IPS DF 4.7 (cell line): ENCODE measurements around the gene CCDC39.
A peak's percentile ranks its signal among the peaks of the same experiment; 100 is the strongest.
"Not testable (repeated sequence)": the region's sequence is repeated elsewhere in the genome, so short reads cannot be mapped to it uniquely, and the experiment has no call there.

Experiments used
- DNase-seq: peaks from one replicate; pipeline ENCODE4 v3.0.0-alpha.2; 2013; ENCODE audit warnings: low spot score; ENCODE audit errors: extremely low read depth

The CCDC39 gene

DNA sequence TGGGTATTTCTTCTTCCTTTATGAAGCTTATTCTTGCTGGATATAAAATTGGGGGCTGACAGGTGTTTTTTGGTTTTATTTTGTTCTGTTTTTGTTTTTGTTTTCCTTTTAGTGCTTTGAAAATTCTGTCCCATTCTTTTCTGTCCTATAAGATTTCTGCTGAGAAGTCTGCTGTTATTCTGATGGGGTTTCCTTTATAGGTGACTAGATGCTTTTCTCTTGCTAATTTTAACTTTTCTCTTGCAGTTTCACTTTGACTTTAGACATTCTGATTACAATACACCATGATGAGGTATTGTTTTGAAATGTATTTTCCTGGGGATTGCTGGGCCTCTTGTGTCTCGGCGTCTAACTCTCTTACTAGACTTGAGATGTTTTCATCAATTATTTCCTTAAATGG lies 54.6 kb downstream of the CCDC39 start:
- DNase-seq, result no peak

DNA sequence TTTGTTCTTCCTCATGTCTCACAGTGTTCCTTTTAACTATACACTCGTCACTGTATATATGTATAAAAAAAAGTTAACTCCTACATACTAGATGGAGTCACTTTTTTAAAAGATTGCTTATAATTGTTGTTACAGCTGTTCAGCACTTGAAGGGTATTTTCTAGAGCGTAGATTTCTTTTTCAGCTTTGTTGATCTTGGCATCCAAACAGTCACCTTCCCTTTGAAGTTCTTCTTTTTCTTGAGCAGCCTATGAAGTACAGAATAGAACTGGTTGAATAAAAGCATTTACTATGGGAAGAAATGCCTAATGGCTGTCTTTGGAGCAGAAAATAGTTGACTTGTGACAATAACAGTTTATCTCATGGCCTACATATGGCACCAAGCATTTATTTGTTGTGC lies 59.6 kb downstream of the CCDC39 start:
- DNase-seq, result no peak

DNA sequence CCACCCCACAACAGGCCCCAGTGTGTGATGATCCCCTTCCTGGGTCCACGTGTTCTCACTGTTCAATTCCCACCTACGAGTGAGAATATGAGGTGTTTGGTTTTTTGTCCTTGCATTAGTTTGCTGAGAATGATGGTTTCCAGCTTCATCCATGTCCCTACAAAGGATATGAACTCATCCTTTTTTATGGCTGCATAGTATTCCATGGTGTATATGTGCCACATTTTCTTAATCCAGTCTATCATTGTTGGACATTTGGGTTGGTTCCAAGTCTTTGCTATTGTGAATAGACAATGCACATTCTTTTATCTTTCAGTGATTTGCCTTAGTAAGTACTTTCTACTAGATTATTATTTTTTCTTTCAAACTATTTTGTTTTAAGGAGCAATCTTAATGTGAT lies 60.7 kb downstream of the CCDC39 start:
- DNase-seq, result not testable (repeated sequence)

DNA sequence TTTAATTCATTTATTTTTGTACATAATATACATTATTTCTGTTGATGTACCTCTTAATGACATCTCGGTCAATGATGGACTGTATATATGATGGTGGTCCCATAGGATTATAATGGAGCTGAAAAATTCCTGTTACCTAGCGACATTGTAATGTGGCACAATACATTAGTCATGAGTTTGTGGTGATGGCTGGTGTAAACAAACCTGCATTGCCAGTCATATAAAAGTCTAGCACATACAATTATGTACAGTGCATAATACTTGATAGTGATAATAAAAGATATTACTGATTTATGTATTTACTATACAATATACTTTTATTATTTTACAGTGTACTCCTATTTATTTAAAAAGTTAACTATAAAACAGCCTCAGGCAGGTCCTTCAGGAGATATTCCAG lies 62.2 kb downstream of the CCDC39 start:
- DNase-seq, result no peak

DNA sequence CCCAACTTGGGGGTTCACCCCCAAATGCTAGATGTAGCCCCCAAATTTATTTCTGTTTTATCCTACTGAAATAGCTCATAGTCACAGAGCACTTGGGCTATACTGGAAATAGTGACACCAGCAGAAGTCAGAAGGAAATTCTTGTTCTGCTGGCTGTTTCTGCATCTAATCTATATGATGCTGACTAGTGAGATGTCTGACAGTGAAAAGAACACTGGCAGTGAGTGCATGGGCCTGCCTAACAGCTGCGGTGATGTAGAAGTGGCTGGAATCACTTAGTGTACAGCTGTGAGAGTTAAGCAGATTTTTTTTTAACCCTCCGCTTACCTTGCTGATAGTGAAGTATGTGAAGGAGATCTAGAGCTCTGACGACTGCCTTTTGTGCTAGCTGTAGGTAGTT lies 63.3 kb downstream of the CCDC39 start:
- no peak for DNase-seq

DNA sequence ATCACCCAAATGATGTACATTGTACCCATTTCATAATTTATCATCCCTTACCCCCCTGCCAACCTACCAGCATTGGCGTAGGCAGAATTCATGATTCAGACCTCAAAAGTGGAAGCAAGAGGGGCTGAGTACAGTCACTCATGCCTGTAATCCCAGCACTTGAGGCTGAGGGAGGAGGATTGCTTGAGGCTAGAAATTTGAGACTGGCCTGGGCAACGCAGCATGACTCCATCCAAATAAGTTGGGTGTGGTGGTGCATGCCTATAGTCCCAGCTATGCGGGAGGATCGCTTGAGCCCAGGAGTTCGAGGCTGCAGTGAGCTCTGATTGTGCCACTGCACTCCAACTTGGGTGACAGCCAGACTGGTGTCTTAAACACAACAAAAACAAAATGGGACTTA lies 66.9 kb downstream of the CCDC39 start:
- no peak for DNase-seq

DNA sequence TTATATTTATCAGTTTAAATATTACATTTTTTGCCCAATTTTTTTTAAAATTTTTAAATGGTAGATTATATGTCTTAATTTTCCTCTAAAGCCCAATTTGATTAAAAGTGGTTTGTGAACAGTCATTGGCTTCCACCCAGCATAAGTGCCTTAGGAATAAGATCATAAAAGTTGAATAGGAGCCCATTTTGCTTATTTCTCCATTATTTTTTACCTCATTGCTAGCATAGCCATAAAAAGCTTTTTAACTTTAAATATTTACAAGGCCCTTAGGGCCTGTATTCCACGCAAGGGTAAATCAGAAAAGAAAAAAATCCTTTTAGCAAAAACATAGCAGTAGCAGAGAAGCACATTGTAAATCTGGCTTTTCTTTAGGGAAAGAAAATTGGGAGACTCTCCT lies 68.3 kb downstream of the CCDC39 start:
- no peak for DNase-seq

DNA sequence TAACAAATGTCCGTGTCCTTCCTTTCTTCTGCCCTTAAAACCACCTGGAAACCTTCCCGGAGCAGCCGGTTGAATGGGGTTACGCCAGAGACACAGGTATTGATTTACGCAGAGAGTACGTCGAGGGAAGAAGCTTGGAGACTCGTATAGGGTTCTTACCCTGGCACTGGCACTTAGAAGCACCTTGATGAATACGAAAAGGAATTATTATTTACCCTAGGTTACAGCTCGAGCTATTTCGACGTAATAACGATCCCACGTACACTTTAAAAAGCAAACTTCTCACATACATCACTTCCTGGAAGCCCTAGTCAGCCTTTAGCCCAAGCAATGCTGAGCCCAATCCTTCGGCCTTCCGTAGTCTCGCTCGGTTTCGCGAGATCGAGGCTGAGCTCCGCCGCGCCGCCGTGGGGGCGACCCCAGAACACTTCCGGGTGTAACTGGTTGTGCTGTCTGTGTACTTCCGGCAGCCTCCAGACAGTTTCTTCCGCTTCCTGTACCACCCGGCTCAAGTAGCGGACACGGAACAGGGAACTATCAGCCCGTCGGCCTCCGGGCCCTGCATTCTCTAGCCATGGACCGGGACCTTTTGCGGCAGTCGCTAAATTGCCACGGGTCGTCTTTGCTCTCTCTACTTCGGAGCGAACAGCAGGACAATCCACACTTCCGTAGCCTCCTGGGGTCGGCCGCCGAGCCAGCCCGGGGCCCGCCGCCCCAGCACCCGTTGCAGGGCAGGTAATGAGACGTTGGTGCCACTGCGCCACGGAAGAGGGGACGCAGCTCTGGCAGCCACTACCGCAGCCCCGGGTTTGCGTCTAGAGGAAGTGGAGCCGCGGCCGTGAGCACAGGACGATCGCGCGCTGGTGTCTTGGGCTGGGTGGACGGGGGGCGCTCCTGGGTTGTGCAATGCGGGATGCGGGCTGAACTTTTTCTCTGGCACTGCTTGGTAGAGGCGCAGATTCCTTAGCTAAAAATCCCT lies 77.3 kb downstream of the CCDC39 start, which contains the start of gene TTC14:
TTC14 (plus strand) TSS at position 476 of the 979 bp plus-strand sequence; CDS start at position 575, 99 bp downstream.
- DNase-seq, result peak; percentile 78

DNA sequence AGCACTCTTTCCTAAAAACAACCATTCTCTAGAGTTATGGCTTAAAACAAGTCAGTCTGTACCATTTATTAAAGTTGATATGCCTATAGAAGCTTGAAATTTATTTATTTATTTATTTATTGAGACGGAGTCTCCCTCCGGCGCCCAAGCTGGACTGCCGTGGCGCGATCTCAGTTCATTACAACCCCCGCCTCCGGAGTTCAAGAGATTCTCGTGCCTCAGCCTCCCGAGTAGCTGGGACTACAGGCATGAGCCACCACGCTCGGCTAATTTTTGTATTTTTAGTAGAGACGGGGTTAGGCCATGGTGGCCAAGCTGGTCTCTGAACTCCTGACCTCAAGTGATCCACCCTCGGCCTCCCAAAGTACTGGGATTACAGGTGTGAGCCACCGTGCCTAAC lies 78.8 kb downstream of the CCDC39 start:
- no peak for DNase-seq

DNA sequence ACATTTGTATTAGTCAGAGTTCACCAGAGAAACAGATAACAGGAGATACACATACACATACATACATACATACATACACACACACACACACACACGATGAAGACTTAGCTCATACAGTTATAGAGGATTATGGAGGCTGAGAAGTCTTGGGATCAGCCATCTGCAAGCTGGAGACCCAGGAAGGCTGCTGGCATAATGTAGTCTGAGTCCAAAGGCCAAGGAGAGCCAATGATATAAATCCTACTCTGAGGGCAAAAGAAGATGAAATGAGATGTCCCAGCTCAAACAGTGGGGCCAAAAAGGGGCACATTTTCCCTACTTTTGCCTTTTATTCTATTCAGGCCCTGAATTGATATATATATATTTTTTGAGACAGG lies 83.7 kb downstream of the CCDC39 start:
- DNase-seq, result no peak

DNA sequence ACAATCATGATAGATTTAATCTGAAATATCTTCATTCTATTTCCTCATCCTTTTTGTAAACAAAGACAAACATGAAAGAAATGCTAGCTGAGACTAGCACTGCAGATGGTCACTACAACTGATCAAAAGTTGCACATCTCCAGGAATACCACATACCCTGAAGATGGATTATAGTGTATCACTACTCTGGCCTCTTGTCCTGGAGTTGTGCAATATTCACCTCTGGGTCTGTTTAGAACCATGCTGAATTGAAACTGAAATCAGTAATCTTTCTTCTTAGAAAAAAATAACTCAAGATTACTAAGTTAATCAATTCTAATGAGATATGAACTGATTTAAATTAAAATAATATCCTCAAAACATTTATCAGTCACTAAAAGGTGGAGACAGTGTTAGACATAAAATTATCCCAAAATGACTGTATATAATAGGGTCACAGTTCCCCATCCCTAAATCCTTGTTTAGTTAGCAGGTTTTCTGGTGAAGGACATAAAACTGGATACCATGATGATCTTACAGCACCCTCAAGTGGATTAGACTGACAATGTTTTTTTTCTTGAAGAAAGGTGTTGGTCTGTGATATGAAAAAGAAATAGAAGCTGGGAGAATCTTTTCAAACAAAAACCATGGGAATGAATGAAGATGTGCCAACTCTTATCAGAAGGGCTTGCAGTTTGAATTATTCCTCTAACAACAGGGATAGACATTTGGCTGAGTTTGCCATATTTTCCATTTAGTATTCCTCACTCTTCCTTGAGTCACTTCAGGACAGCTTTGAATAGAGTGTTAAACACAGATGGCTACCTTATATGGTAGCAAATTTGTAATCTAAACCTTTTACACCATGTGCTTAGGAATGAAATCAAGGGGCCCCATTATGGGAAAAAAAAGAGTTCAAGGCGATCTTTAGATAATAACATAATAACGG lies 84.4 kb downstream of the CCDC39 start:
- DNase-seq, result no peak

DNA sequence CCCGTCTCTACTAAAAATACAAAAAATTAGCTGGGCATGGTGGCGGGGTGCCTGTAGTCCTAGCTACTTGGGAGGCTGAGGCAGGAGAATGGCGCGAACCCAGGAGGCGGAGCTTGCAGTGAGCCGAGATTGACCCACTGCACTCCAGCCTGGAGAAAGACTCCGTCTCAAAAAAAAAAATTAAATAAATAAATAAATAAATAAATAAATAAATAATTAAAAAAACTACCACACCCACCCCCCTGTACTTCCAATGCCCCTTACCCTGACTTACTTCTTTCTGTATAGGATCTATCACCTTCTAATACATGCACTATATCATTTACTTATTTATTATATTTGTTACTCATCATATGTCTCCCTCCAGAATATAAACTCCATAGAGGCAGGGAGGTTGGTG lies 85.7 kb downstream of the CCDC39 start:
- not testable (repeated sequence) for DNase-seq

DNA sequence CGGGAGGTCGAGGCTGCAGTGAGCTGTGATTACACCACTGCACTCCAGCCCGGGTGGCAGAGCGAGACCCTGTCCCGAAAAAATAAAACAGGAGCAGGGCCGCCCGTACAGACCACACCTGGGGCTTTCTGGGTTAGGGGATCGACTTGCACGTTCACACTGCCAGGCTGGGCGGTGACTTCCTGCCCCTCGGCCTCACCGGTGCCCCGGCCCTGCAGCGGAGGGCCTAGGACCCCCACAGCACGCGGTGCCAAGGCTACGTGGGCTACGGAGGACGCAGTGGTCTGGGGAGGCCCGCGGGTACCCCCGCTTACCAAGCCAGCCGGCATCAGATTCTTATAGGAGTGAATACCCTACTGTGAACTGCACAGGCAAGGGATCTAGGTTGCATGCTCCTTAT lies 88.9 kb downstream of the CCDC39 start:
- no peak for DNase-seq

DNA sequence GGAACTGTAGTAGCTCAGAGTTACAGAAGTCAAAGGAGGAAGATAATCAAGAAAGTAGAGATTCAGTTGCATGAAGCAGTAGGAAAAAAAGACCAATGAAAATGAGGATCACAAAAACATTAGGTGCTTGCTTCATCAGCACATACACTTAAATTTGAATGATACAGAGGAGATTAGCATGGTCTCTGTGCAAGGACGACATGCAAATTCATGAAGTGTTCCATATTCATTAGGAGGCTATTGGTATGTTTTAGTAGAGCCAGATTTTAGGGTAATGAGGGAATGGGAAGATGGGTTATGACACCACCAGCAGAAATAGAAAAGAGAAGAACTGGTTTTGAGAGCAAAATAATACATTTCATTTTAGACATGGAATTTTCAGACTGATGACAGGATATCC lies 98.4 kb downstream of the CCDC39 start:
- no peak for DNase-seq

DNA sequence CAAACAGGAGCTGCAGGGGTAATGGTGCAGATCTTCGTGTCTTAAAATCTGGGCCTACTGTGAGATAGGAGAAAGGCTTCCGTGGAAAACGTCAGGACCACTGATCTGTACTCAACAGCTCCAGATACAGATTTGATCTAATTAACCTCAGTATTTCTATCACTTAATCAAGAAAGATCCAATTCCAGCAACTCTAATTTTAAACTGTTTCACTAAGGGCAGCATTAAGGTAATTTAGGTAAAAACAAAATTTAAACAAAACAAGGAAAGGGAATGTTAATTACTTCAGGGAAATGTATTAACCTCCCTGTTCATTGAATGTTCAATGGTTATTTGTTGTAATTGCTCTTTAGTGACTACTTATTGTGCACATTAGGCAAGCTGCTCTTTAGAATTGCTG lies 103.7 kb downstream of the CCDC39 start:
- DNase-seq, result no peak

DNA sequence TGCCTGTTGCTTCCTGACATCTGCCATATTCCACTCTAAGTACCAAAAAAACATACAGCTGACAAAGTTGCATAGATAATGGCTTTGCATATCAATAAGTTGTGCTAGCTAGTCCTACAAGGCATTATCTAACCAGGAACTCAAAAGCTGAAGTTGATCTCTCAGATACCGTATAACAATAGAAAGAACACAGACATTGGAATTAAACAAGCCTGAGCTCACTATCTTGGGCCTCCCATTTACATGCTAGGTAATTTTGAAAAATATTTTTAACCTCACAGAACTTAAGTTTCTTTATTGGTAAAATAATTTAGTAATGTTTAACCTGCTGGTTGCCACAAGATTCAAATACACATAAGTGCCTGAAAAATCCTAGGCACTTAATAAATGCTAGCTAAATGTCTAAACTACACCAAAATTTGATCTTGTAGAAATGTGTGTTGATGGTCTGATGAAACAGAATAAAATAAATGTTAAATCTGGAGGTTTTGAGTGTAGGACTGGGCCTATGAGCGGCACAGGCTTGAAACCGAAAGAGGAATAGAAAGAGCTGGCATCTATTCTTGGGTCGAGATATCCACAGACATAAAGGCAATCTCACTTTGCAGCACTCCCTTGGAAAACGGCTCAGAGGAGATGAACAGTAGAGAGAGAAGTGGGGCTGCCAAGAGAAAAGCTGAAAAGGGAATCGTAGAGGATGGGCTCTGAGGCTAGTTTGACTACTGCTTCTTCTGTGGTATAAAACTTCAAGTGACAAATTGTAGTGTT lies 107.3 kb downstream of the CCDC39 start:
- DNase-seq, result no peak

DNA sequence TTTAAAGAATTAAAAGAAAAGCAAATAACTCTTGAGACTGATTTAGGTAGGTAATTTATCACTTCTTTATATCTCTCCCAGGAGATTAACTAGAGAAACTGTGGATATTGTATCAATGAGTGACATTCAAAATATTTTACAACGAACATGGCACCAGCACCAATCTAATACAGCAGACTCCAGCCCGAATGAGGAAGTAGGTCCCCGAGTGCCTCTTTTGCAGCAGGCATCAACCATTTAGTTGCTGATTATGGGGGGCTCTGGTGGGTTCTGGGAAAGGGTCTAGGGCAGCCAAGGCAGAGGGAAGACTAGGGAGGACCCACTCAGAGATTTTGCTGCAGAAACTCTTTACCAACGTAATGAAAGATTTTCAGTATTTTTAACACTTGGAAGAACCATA lies 109.1 kb downstream of the CCDC39 start:
- DNase-seq, result no peak

DNA sequence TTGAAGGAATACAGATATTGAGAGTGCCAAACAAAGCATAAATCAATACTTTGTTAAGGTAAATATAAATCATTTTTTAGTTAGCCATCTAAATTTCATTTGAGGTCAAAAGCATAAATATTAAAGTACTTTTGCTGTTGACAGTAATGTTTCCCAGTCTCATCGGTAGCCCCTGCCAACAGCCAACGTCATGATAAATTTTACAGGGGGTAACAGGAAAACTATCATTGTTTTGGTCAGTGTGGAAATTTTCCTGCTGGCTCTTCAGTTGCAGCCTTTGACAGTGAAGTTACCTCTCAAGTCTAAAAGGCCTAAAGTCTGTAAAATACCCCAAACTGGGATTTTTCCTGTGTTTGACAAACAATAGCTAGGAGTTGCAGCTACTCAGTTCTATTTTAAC lies 114.6 kb downstream of the CCDC39 start:
- DNase-seq, result no peak
